DMS114 treated with DMSO at 0.1 percent for 48 hours (cell line): ENCODE results near the gene TRPC3.

Experiments used
- DNase-seq: peaks from one replicate; lab custom pipeline; 2025; ENCODE audit not compliant: unreplicated experiment; lab: John Stamatoyannopoulos, UW

The TRPC3 gene

DNA sequence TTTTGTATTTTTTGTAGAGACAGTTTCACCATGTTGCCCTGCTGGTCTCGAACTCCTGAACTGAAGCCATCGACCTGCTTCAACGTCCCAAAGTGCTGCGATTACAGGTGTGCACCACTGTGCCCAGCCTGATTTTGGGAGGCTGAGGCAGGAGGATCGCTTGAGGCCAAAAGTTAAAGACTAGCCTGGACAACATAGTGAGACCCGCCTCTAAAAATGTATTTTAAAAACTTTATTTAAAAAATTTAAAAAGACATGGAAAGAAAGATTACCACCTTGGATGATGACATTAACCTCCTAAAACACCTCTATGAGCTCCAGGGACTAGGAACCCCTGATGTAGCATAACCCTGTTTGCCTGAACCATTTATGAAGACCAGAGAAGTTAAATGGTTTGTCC, 75.8 kb downstream of the TRPC3 start:
- DNase-seq: no peak

GRCh38 chr4:121875652-121876051, 76.2 kb downstream of the TRPC3 start:
- no peak for DNase-seq

- no peak for DNase-seq
Observed at GRCh38 chr4:121873604-121874003, 78.3 kb downstream of the TRPC3 start.

GRCh38 chr4:121869841-121870822, 81.7 kb downstream of the TRPC3 start, which contains the start of gene BBS7:
BBS7 (minus strand) TSS chr4:121870474; CDS start chr4:121870313, 161 bp downstream.
- DNase-seq: peak; percentile 86

DNA sequence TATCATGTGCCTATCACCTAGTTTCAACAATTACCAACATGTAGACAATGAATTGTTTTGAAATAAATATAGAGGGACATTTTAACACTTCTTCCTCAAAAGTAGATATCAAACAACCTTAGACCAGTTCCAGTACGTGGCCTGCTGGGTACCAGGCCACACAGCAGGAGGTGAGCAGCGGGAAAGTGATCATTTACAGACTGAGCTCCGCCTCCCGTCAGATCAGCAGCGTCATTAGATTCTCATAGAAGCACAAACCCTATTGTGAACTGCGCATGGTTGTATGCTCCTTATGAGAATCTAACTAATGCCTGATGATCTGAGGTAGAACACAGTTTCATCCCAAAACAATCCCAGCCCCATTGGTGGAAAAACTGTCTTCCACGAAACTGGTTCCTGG, 88.1 kb downstream of the TRPC3 start:
- no peak for DNase-seq

- DNase-seq: no peak
Observed at GRCh38 chr4:121861426-121861825, 90.4 kb downstream of the TRPC3 start.

DNA sequence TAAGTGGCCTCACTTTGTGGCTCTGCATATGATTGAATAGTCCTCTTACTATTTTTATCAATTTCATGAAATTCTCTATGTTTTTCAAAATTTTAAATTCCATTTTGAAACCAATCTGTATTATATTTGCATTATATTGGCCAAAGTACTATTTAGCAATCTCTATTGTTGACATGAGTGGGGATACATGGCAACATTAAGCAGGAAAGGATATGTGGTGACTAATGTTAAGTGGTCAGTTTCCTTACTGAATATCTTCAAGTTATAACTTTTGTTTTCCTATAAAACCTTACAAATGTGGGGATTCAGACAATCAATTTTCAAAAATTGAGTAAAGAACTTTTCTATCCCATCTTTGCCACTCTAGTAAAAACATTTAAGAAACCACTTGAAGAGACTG, 91.7 kb downstream of the TRPC3 start:
- DNase-seq: no peak

GRCh38 chr4:121851354-121851753, 100.5 kb downstream of the TRPC3 start:
- DNase-seq: no peak

DNA sequence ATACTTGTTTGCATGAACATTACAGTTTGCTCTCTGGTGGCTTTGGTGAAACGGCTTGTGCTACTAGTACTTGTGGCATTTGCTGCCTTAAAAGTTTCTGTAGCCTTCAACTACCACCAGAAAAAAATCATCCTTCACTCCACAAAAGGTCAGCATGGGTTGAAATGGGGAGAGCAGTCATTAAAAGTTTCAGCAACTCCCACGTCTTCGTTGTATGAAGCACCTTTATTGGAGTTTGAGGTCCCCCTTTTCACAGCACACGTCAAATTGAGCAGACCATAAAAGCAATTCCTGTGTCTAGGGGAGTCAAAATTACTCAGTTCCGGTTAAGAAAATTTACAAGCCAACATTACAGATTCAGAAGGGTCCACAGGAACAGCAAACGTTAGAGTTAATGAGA, 105.2 kb downstream of the TRPC3 start:
- DNase-seq: no peak

GRCh38 chr4:121842862-121843261, 109.0 kb downstream of the TRPC3 start:
- DNase-seq: no peak

- DNase-seq: no peak
Observed at GRCh38 chr4:121838136-121838535, 113.7 kb downstream of the TRPC3 start.

DNA sequence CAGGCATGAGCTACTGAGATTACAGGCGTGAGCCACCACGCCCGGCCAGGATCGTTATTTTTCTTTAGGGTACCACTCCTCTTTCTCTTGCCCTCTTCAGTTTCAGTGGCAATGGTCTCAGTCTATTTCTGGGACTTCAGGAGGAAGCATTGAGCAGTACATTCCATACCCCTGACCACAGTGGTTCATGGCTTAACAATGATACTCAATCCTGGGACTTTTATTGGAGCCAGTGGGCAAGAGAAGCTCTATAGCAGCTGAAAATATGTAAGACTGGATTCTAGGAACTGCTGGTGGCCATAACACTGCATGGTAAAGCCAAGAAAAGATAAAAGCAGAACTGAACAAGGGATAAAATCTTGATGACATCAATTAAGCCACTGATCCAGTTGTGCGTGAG, 122.3 kb downstream of the TRPC3 start:
- no peak for DNase-seq
